ENCODE data around the gene KHDRBS1. TPM values are rescaled to one million over a fixed set of nuclear protein-coding genes. Genes with fewer than 3 reads are reported as not detected.
A peak's percentile ranks its signal among the peaks of the same experiment; 100 is the strongest.
"Not testable (repeated sequence)": the region's sequence is repeated elsewhere in the genome, so short reads cannot be mapped to it uniquely, and the experiment has no call there.

The KHDRBS1 gene
- total RNA-seq: 75.1 TPM

GRCh38 chr1:32013386-32014198, at the start of gene KHDRBS1:
Gene KHDRBS1, plus strand, starts transcription at chr1:32013868. Its CDS starts 128 bp downstream, at chr1:32013996.
- DNase-seq: peak; percentile 100

GRCh38 chr1:31970873-31971272, 42.8 kb upstream of the KHDRBS1 start:
- no peak for DNase-seq

- DNase-seq: no peak
Measured at GRCh38 chr1:31976401-31976800, 37.3 kb upstream of the KHDRBS1 start.

- peak; percentile 89 for DNase-seq
Measured at GRCh38 chr1:31977385-31978131, 36.1 kb upstream of the KHDRBS1 start.

- DNase-seq: no peak
Measured at GRCh38 chr1:31978843-31979400, 34.7 kb upstream of the KHDRBS1 start.

- no peak for DNase-seq
Measured at GRCh38 chr1:31980835-31981455, 32.7 kb upstream of the KHDRBS1 start.

- DNase-seq: no peak
Measured at GRCh38 chr1:31981456-31981839, 32.2 kb upstream of the KHDRBS1 start.

- no peak for DNase-seq
Measured at GRCh38 chr1:31981972-31982371, 31.7 kb upstream of the KHDRBS1 start.

GRCh38 chr1:31984419-31985347, 29.0 kb upstream of the KHDRBS1 start:
- DNase-seq: no peak

GRCh38 chr1:31985430-31985829, 28.2 kb upstream of the KHDRBS1 start:
- DNase-seq: no peak

GRCh38 chr1:31987135-31987619, 26.5 kb upstream of the KHDRBS1 start:
- DNase-seq: no peak

- DNase-seq: no peak
Measured at GRCh38 chr1:31989964-31990363, 23.7 kb upstream of the KHDRBS1 start.

GRCh38 chr1:31991182-31991581, 22.5 kb upstream of the KHDRBS1 start:
- no peak for DNase-seq

- no peak for DNase-seq
Measured at GRCh38 chr1:31995263-31995662, 18.4 kb upstream of the KHDRBS1 start.

GRCh38 chr1:31996121-31996520, 17.5 kb upstream of the KHDRBS1 start:
- not testable (repeated sequence) for DNase-seq

GRCh38 chr1:32001863-32002262, 11.8 kb upstream of the KHDRBS1 start:
- DNase-seq: no peak

GRCh38 chr1:32002285-32002684, 11.4 kb upstream of the KHDRBS1 start:
- DNase-seq: not testable (repeated sequence)

GRCh38 chr1:32005522-32005921, 8.1 kb upstream of the KHDRBS1 start:
- DNase-seq: no peak

GRCh38 chr1:32007591-32007940, 6.1 kb upstream of the KHDRBS1 start:
- no peak for DNase-seq

- no peak for DNase-seq
Measured at GRCh38 chr1:32010246-32010645, 3.4 kb upstream of the KHDRBS1 start.

- DNase-seq: peak; percentile 23
Measured at GRCh38 chr1:32012709-32013385, 821 bp upstream of the KHDRBS1 start.
